A549 (cell line): ENCODE data around the gene PDP2.

Experiments
- CTCF ChIP-seq: fragments of >200 bp; sonication (Bioruptor Twin); formaldehyde crosslinking; IDR thresholded peaks from 3 replicates; pipeline ENCODE4 v1.5.1; 2016
- MAX ChIP-seq: IDR thresholded peaks from 2 replicates; pipeline ENCODE4 v1.6.1; 2012
- POLR2A ChIP-seq: IDR thresholded peaks from 2 replicates; pipeline ENCODE4 v1.6.1; 2012; ENCODE audit warnings: mild to moderate bottlenecking, low read length
- RAD21 ChIP-seq, 2 experiments: fragments of >200 bp in 1 of 2; sonication (Bioruptor Twin) in 1 of 2; formaldehyde crosslinking in 1 of 2; IDR thresholded peaks in 1 of 2; conservative IDR thresholded peaks in 1 of 2; 2 replicates in 1 of 2; 3 replicates in 1 of 2; pipeline ENCODE4 v1.6.1; 2012 to 2018; ENCODE audit warnings: inconsistent platforms in 1 of 2
- RFX5 ChIP-seq: fragments of 450-650 bp; IDR thresholded peaks from 2 replicates; pipeline ENCODE4 v1.7.1; 2014; ENCODE audit warnings: antibody characterized with exemption, mild to moderate bottlenecking, moderate library complexity

- TF ChIP-seq CTCF = no peak
- TF ChIP-seq RAD21 (conservative IDR thresholded peaks at IDR 0.05 in 1 of 2, IDR thresholded peaks at IDR 0.05 in 1 of 2) = no peak
- TF ChIP-seq RFX5 = no peak
- TF ChIP-seq MAX = no peak
- TF ChIP-seq POLR2A = no peak
Measured at GRCh38 chr16:66849549-66849948, 30.8 kb upstream of the PDP2 start.
